ENCODE measurements around the gene SMCP. TPM values are rescaled to one million over a fixed set of nuclear protein-coding genes. Genes with fewer than 3 reads are reported as not detected.

The SMCP gene
- total RNA-seq, 1 experiment from 2014 or later: not detected

- in situ Hi-C loops (cut with HindIII; ENCODE audit: low pct_unique_long_range_greater_than_20kb, low sequenced_read_pairs): no loop called here
- H3K4me1 ChIP-seq (ENCODE audit: control insufficient read depth, insufficient read depth, low read length): no peaks in the 10 kb centered on the region
- TF ChIP-seq POLR2AphosphoS5 (IDR thresholded peaks at IDR 0.05; ENCODE audit: low read depth, low read length) (no peak), REST (IDR thresholded peaks at IDR 0.05; ENCODE audit: insufficient read depth in 1 of 2, low read depth in 2 of 2, low read length in 1 of 2) (no peak), TCF7L2 (IDR thresholded peaks at IDR 0.05; ENCODE audit: low read depth, low read length) (no peak), SIN3A (IDR thresholded peaks at IDR 0.05; ENCODE audit: borderline replicate concordance, insufficient read depth, low read depth, low read length) (no peak), CTCF (IDR thresholded peaks at IDR 0.05) (no peak)
- H3K27ac ChIP-seq (ENCODE audit: low read length): no peak overlapping the region
- no TSS peak for BruUV-seq (replicated peaks)
- CTCF ChIA-PET: no interaction called here
- DNase-seq (ENCODE audit: low read depth, low spot score) (no peak), ATAC-seq (no peak)
- H3K9me3 ChIP-seq (ENCODE audit: control insufficient read depth, insufficient read depth, low read depth, low read length): no peaks in the 10 kb centered on the region
- no peaks in the 10 kb centered on the region; the same call in 1 of the 2 replicates for H3K27me3 ChIP-seq (ENCODE audit: control insufficient read depth, insufficient read depth, low read length)
- H3K4me3 ChIP-seq (ENCODE audit: low read depth in 2 of 2, low read length in 2 of 2): no peak overlapping the region
- POLR2A ChIA-PET: no interaction called here
- H3K36me3 ChIP-seq (ENCODE audit: control insufficient read depth, insufficient read depth, low read length): no peaks in the 10 kb centered on the region
- intact Hi-C loops (cut with micrococcal nuclease; ENCODE audit: unreplicated experiment): no loop called here
These were observed 8.0 kb downstream of the SMCP start for GRCh38 chr1:152886085-152886484.

- no peak for DNase-seq (ENCODE audit: low read depth, low spot score)
- in situ Hi-C loops (cut with HindIII; ENCODE audit: low pct_unique_long_range_greater_than_20kb, low sequenced_read_pairs): no loop called here
- intact Hi-C loops (cut with micrococcal nuclease; ENCODE audit: unreplicated experiment): no loop called here
- no peaks in the 10 kb centered on the region; the same call in 1 of the 2 replicates for H3K27me3 ChIP-seq (ENCODE audit: control insufficient read depth, insufficient read depth, low read length)
- ATAC-seq: no peak
- TF ChIP-seq TCF7L2 (IDR thresholded peaks at IDR 0.05; ENCODE audit: low read depth, low read length) (no peak), SIN3A (IDR thresholded peaks at IDR 0.05; ENCODE audit: borderline replicate concordance, insufficient read depth, low read depth, low read length) (no peak), CTCF (IDR thresholded peaks at IDR 0.05) (no peak), POLR2AphosphoS5 (IDR thresholded peaks at IDR 0.05; ENCODE audit: low read depth, low read length) (no peak), REST (IDR thresholded peaks at IDR 0.05; ENCODE audit: insufficient read depth in 1 of 2, low read depth in 2 of 2, low read length in 1 of 2) (no peak)
- H3K27ac ChIP-seq (ENCODE audit: low read length): no peak overlapping the region
- BruUV-seq (replicated peaks): no TSS peak
- no peaks in the 10 kb centered on the region for H3K36me3 ChIP-seq (ENCODE audit: control insufficient read depth, insufficient read depth, low read length)
- H3K4me3 ChIP-seq (ENCODE audit: low read depth in 2 of 2, low read length in 2 of 2): no peak overlapping the region
- H3K9me3 ChIP-seq (ENCODE audit: control insufficient read depth, insufficient read depth, low read depth, low read length): no peaks in the 10 kb centered on the region
- H3K4me1 ChIP-seq (ENCODE audit: control insufficient read depth, insufficient read depth, low read length): no peaks in the 10 kb centered on the region
- ChIA-PET CTCF (no interaction called here), POLR2A (no interaction called here)
These were observed 8.8 kb downstream of the SMCP start for GRCh38 chr1:152886758-152887409.

Measured in Panc1 (cell line).